Fibroblast of skin of right quadriceps (primary cell): ENCODE results near the gene HLA-DOB.

Experiments used
- DNase-seq: peaks from one replicate; pipeline ENCODE4 v3.0.0-alpha.2; 2013

The HLA-DOB gene

DNA sequence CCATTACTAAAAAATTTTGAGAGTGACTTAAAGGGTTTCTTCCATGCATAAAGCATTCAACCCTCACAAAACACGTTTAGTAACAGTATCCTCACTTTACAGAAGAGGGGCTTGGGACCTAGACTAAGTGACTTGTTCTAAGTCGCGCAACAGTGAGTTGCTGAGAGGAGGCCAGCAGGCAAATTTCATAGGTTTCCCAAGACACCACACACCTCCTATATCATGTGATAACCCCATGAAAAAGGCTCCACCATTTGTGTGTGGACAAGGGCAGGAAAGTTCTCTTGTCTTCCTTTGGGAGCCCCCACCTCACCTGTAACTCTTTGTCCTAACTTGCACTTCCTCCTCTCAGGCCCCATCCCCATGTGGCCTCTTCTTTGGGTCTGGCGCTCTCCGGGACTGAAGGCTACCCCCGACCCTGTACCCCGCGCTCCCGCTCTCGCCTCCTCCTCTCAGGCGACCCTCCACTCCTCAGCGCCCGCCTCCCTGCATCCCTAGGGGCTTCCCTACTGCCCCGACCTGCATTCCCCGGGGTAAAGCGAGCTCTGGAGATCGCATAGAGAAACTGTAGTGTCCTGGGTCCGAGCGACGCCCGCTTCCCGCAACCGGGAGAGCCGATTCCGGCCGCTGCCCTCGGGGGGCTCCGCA is 26.7 kb upstream of the HLA-DOB start:
- no peak for DNase-seq

DNA sequence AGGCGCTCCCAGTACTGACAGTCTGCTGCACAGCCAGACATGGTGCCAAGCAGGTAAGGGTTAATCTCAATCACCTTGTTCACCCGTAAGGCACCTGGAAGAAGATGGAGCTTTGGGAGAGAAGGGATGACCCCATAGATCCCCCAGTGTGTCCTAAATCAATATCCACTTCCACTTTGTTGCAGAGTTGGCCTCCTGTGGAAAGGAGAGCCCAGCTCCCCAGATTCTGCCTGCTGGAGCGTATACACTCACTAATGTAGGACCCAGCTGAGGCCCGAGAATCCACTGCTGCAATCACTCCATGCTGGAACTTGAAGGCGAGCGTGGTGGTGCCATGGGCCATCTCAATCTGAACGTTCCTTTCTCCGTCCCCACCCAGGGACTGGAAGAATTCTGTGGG is 25.9 kb upstream of the HLA-DOB start:
- no peak for DNase-seq

DNA sequence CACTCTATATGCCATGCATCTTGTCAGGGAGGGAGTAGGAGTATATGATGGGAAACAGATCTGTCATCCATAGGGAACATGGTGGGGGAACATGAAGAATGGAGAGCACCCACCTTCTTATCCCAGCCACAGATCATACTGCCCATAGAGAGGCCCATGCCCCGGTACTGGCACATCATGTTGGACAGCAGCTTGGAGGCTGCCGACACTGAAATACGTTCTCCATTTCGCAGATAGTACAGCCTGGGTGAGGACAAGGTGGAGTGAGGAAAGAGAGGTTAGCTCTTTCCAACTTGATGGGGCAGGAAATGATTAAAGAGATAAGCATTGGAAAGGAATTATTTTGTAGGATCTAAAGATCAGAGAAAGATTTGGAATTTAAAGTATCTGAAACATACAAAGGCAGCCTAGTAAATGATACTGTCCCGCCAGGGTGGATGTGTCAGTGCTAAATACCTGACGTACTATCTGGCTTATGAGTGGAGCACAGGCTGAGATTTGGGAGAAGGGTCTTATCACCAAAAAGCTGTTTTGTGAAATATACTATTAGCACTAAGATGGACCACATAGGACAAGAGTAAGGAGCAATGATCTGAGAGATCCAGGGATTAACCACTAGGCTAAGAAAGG is 25.3 kb upstream of the HLA-DOB start:
- no peak for DNase-seq

DNA sequence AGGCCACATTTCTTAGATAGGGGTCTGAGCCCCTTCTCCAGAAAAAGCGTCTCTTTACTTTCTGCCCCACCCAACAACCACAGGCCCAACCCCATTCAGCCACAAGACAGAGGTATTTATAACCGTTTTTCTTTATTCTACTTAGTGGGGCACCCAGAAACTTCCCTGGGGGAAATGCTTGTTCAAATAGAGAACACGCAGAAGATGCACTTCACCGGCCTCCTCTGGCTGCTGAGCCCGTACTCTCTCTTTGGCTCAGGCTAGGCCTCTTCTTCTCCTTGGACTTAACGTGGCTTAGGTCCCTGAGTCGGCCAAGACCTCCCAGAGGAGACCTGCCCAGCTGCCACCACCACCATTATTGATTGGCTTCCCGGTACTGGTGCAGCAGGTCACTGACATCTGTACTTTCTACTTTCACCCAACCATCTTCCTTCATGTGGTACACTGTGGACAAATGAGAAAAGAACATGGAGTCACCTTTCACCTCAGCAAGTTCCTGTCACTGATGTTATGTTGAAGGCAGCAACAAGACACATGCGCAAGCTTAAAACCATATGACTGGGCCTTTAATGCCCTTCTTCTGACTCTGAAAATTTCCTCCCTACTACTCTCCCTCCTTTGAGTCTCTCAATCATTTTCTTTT is 23.9 kb upstream of the HLA-DOB start:
- no peak for DNase-seq

DNA sequence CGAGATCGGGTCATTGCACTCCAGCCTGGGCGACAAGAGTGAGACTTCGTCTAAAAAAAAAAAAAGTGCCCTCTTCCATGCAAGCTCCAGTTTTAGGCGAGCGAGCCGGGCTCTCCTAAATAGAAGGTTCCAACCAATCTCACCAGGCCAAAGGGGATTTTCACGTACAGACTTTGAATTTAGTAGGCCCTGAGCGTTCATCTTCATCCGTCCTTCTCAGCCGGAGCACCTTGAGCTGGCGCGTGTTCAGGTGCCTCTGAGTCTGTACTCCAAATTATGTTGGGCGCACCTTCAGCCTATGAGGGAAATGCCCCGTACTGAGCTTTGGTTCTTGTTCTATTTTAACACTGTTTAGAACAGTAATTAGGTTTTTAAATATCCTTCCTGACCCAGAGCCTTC is 22.6 kb upstream of the HLA-DOB start:
- no peak for DNase-seq

DNA sequence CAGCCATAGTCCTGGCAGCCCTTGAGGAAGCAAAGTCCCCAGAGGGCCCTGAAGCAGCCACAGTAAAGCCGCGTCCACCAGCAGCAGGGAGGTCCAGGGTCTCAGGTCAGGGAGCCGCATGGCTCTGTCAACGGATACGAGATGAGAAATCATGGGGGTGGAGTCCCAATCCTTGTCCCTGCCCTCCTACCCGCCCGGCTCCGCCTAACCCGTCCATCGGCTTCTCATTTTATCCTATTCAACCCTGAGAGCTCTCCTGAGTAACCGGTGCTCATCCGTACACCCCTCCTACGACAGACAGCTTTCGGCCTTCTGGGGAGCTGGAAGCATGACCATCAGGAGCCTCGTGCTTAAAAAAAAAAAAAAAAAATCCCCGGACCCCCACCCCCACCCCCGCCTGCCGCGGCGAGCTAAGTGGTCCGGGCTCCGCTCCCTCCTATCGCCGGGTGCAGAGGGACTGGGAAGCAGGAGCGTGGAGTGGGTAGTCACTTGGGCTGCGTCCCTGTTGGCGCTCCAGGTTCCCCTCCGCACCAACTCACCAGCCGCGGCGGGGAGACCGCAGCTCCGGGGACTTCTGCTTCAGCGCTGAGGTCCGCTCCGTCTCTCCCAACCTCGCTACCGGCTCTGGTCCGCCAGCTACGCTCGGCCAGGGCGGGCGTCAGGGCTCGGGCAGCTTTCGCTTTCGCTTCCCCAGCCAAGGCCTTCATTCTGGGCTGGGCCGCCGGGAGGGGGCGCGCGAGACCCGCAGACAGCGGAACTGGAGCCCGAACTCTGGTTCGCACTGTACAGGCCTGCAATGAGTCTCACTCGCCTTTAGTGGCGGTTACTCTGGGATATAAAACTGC is 21.5 kb upstream of the HLA-DOB start, which contains the start of gene TAP2:
Gene TAP2, minus strand, starts transcription at position 626 of the 845 bp plus-strand sequence. Its CDS starts 506 bp downstream, at position 120.
- peak; percentile 89 for DNase-seq

DNA sequence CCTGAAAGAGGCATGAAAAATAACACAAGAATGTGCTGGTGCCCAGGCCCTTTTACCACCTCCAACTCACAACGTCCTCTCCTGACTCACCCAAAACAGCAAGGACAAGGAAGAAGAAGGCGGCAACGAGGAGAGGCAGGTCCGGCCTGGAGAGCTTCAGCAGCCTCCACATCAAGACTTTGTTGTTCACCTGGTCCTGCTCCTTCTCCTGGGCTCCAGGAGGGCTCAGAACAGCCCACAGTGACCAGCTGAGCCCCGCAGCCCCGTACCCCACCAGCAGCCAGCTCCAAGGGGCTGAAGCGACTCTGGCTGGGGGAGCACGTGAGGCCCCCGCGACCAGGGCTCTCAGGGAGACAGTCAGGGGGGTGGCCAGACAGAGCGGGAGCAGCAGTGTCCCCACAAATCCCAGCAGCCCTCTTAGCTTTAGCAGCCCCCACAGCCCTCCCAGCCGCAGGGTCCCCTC is 20.9 kb upstream of the HLA-DOB start:
- no peak for DNase-seq

DNA sequence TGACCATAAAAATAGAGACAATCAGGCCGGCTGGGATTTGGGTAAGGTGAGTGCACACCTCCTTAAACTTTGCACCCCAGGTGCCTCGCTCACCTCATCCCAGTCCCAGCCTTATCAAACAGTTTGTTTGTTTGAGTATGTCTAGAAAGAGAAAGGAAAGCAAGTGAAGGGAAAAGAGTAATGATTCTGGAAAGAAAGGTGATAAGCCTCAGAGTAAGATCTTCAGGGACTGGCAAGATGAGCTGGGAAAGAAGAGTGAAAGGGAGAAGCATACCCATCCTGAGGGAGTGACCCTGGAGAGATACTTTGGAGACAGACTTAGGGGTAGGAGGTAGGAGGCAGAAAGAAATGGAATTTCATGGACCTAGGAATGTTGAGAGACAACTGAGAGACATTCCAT is 20.1 kb upstream of the HLA-DOB start:
- DNase-seq = no peak

DNA sequence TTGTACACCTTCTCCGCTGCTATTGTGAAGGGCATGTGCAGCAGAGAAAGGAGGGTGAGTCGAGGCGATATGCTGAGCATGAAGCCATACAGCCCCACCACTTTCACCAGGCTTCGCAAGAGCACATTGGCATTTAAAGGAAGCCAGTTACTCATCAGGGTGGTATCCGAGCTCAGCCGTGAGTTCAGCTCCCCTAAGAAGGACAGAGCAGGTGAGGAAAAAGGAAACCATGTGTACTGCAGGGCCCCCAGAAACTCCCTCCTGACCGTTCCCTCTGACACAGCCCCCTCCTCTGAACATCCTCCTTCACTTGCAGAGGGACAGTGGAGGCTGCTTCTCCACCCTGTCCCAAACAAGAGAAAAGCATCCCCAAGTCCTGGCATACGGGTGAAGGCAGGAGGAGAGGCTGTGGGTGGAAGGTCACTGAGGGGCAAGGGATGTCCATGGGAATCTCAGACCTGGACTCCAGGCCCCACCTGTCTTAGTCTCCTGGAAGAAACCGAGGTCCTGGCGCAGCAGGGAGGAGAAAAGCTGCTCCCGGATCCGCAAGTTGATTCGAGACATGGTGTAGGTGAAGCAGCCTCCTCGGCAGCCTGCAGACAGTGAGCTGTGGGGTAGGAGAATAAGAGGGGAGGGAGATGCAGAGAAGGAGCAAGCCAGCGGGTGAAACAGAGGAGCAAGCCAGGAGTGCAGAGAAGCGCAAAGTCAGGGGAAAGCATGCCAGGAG is 18.5 kb upstream of the HLA-DOB start:
- no peak for DNase-seq

DNA sequence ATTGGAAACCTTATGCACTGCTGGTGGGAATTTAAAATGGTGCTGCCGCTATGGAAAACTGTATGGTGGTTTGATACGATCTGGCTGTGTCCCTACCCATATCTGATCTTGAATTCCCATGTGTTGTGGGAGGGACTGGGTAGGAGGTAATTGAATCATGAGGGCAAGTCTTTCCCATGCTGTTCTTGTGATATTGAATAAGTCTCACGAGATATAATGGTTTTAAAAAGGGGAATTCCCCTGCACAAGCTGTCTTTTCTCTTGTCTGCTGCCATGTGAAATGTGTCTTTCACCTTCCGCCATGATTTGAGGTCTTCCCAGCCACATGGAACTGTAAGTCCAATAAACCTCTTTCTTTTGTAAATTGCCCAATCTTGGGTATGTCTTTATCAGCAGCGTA is 16.9 kb upstream of the HLA-DOB start:
- DNase-seq = no peak

DNA sequence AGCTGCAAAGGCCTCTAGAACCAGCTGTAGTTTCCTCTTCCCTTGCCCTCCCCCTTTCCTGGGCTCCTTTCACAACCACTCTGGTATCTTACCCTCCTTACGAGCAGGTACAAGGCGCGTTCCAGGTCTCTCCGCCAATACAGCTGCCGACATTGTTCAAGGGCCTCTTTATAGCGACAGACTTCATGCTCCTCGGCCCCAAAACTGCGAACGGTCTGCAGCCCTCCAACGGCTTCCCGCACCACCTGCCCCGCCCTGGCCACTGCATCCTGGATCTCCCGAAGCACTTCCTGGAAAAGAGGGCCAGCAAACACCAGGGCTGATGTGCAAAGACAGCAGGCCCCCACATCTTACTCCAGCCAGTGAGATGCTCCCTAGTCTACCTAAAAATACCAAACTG is 15.7 kb upstream of the HLA-DOB start:
- DNase-seq = no peak

DNA sequence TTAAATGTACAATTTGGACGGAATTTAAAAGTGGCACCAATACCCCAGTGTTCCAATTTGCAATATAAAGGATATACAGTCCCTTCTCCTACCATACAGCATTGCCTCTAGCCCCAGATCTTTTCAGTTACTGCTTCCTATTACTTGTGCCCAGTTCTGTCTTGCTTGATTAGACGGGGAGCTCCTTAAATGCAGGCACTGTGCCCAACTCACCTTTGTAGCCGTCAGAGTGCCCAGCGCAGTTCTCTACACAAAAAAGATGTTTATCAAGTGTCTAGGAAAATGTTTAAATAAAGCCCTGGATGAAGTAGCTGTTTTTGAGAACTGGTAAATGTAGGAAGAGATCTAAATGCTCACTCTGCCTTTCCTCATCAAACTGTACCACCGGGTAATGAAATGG is 14.1 kb upstream of the HLA-DOB start:
- no peak for DNase-seq

DNA sequence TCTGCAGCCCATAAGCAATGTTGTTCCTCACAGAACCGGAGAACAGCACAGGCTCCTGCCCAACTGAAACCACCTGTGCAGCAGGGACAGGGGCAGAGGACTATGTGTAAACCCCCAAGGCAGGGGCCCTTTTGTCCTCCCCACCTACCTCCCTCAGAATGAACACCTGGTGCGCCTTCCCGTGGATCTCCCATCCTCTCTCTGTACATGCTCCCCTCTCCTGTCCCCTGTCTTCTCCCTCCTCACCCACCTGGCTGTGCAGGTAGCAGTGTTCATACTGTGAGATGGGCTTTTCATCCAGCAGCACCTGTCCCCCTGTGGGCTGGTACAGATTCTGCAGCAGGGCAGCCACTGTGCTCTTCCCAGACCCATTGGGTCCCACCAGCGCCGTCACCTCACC is 13.2 kb upstream of the HLA-DOB start:
- no peak for DNase-seq

DNA sequence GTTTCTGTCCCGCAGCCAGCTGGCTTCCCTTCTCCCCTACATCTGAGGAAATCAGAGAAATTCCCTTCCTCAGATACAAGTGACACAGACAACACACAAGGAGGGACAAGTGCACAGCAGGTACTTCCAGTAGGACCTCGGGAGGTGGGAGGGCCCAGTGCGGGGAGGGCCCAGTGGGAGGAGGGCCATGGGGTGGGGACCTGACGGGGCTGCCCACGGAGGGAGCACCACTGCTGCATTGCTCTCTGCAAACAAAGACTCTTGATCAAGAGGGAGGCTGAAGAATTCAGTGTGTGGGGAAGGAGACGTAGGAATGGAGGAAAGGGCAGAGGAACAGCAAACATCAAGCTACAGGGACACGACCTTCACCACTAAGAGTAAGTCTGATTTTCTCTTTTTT is 12.7 kb upstream of the HLA-DOB start:
- DNase-seq = no peak

DNA sequence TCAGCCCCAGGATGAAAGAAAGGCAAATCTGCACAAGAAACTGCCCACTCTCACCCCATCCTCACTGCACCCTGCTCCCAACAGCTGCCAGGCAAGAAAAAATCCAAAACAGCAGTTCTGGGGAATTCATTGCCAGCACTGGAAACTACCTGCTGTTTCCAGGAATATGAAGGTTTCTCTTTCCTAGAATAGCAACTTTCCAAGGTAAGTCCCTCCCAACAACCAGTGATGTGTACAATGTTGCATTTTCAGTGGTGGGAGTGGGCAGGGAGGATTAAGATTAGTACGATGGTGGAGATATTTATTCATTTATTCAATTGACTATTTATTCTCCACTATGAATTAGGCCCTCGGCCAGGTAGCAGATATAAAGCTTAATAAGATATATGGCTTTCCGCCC is 10.2 kb upstream of the HLA-DOB start:
- DNase-seq = no peak

DNA sequence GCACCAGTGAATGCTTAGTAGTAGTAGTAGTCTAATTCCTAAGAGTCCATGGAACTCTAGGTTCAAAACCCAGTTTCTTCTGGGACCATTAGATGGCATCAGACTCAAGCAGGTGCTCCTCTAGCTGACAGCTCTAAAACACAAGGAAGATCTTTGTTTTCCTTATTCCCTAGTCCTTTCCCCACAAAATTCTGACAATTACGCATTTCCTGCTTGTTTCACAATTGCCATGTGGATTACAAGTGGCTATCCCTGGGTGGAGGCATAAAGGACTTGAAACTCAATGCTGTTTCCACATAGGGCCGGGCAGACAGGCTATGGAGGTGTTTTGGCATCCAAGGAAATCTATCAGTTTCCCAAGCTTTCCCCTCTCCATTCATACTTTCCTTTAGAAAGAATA is 9.2 kb upstream of the HLA-DOB start:
- DNase-seq = peak; percentile 47

DNA sequence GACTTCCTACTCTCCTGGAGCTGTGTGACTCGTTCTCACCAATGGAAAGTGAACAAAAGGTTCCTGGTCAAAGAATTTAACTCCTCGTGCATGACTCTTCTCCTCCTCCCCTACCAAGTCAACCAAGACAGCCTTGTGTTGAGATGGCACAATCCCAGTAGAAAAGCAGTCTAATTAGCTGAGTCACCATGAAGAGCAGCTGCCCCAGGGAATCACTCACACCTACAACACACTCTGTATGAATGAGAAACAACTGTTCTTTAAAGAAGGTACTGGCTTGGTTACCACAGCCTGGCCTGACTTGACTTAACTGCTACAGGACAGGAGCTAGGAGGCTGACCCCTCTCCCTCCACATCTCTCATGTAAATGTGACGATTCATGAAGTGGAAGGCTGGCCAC is 2.9 kb upstream of the HLA-DOB start:
- DNase-seq = peak; percentile 79

DNA sequence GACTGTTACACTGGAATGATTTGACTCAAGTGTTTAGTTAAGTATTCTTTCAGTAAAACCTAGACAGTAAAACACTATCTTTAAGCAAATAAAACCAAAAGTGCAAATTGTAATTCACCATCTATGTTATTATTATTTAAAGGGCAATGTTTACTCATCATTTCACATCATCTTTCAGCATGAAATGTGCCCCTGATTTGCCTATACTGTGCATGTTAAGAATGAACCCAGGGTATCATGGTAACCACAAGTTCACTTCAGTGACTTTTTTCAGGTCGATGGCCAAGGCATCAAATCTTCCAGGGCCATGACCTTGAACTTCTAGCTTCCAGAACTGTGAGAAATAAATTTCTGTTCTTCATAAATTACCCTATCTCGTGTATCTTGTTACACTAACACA is 2.1 kb upstream of the HLA-DOB start:
- DNase-seq = no peak

DNA sequence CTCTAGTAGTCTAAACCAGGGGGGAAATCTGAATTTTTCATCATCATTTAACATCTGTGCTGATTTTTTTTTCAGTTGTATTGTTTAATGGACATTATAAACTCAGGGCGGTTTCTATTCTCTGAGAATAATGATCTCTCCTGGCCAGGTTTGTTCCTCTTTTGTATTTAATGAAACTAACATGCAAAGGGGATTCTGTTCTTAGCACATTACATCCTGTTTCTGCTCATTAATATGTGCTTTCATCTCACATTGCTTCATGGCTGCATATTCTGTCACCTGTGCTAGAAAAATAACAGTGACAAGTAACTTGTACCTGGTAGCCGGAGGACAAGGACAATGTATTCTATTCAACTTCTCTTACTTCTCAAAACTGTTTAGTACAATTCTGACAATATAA is 806 bp downstream of the HLA-DOB start:
- DNase-seq = no peak

DNA sequence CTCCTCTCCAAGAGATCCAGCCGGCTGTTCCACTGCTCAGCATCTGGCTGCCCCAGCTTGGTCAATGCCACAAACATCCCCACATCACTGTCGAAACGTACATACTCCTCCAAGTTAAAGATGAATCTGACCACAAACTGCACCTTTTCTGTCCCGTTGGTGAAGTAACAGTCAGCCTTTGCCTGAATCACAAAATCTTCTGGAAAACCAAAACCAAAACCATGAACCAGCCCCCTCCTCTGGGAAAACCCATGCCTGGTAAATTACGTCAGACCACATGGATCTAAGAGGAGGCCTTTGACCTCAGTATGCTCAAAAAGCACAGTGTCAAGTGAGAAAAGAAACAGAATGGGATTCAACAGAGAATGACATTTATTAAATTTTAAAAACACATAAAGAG is 1.7 kb downstream of the HLA-DOB start:
- peak; percentile 45 for DNase-seq

DNA sequence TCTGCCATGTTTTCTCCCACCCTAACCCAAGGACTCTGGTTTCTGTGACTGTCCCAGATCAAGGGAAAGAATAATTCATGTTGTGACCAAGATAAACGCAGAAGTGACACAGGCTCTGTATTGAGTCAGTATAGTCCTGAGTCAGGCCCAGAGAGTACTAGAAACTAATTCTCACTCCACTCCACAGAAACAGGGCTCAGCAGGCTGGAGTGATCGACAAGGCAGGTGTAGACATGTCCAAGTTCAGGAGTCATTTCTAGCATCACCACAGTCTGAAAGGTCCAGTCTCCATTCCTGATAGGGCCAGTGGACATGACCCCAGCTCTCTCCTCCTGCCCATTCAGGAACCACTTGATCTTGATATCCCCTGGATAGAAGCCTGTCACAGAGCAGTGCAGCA is 2.7 kb downstream of the HLA-DOB start:
- no peak for DNase-seq

DNA sequence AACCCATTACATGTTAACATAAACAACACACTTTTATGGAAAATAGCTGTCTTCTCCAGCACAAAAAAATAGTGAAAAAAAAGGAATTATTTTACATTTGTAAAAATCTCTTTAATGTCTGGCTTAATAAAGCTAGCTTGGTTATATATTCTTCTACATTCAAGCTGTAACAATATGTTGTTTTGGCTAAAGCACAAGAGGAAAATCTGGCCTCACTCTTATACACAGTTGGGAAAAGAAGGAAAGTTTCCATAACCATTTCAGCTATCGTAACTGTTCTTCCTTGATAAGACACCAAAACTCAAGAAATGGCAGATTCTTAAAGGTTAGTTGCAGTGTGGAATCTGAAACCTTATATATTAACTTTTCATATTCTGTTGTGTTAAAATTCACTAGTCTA is 7.6 kb downstream of the HLA-DOB start:
- no peak for DNase-seq
